GM23248 (cell line): ENCODE measurements around the gene KRT15.

Experiments used
- EZH2 ChIP-seq: fragments of 200-600 bp; sonication (generic); IDR thresholded peaks from 2 replicates; pipeline ENCODE4 v1.6.1; 2018; ENCODE audit warnings: antibody characterized with exemption, mild to moderate bottlenecking; ENCODE audit not compliant: insufficient read depth, poor library complexity, severe bottlenecking
- EZH2phosphoT487 ChIP-seq: fragments of 200-600 bp; sonication (generic); IDR thresholded peaks from 2 replicates; pipeline ENCODE4 v1.6.1; 2018; ENCODE audit warnings: antibody characterized with exemption, moderate library complexity, mild to moderate bottlenecking, low read depth; ENCODE audit not compliant: insufficient read depth

GRCh38 chr17:41551365-41551764, 32.7 kb upstream of the KRT15 start:
- TF ChIP-seq EZH2, result no peak
- TF ChIP-seq EZH2phosphoT487, result no peak
